Measurements from ENCODE around the gene FAM25A.

DNA sequence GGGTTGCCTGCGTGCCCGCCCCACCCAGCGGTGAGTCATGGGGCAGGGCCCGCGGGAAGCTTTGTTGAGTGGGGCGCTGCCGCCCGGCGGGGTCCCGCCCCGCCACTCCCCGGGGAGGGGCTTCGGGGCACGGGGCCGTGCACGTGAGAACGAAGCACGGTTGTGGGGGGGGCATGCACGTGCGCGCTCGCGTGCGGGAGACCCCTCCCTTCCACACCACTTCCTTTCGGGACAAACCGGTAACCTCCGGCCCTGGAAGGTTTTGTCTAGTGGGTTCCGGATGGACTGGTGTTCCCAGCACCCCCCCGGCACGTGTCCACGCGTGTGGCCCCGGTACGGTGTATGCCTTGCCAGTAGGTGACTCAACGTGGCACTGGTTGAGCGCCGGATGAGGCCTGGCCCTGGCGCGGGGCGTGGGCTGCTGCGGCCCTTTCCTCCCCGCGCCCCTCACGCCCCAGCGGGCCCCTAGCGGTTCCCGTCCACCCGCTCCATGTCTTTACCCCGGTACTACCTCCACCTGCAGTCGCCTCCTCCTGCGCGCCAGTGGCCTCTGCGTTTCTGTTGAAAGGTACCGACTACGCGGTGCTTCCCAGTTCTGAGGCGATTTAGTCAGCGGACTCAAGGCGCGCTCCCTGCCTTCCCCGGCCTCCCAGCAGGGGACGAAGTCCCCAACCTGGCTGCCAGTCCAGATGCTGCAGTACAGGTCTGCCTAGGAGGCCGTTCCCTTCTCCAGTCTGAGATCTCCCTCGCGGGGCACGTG, 48.7 kb upstream of the FAM25A start:
- TF ChIP-seq POLR2AphosphoS5 (IDR thresholded peaks at IDR 0.05; ENCODE audit: low read depth, low read length) (no peak), TAF1 (IDR thresholded peaks at IDR 0.05; ENCODE audit: borderline replicate concordance, insufficient read depth, low read length) (no peak), SIN3A (IDR thresholded peaks at IDR 0.05; ENCODE audit: borderline replicate concordance, insufficient read depth, low read length) (no peak)
- TF ChIP-seq, protein P1, sequence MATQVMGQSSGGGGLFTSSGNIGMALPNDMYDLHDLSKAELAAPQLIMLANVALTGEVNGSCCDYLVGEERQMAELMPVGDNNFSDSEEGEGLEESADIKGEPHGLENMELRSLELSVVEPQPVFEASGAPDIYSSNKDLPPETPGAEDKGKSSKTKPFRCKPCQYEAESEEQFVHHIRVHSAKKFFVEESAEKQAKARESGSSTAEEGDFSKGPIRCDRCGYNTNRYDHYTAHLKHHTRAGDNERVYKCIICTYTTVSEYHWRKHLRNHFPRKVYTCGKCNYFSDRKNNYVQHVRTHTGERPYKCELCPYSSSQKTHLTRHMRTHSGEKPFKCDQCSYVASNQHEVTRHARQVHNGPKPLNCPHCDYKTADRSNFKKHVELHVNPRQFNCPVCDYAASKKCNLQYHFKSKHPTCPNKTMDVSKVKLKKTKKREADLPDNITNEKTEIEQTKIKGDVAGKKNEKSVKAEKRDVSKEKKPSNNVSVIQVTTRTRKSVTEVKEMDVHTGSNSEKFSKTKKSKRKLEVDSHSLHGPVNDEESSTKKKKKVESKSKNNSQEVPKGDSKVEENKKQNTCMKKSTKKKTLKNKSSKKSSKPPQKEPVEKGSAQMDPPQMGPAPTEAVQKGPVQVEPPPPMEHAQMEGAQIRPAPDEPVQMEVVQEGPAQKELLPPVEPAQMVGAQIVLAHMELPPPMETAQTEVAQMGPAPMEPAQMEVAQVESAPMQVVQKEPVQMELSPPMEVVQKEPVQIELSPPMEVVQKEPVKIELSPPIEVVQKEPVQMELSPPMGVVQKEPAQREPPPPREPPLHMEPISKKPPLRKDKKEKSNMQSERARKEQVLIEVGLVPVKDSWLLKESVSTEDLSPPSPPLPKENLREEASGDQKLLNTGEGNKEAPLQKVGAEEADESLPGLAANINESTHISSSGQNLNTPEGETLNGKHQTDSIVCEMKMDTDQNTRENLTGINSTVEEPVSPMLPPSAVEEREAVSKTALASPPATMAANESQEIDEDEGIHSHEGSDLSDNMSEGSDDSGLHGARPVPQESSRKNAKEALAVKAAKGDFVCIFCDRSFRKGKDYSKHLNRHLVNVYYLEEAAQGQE (IDR thresholded peaks at IDR 0.05; ENCODE audit: insufficient read depth in 1 of 2, low read depth in 2 of 2, low read length in 2 of 2), result no peak

Measured in PFSK-1 (cell line).